Neural cell (in vitro differentiated cells): ENCODE results near the gene ATAD1.
"Not testable (repeated sequence)": the region's sequence is repeated elsewhere in the genome, so short reads cannot be mapped to it uniquely, and the experiment has no call there.

Experiments used
- CTCF ChIP-seq: fragments of 450-650 bp; IDR thresholded peaks from 2 replicates; pipeline ENCODE4 v1.5.1; 2014; ENCODE audit warnings: antibody characterized with exemption, mild to moderate bottlenecking, moderate library complexity; ENCODE audit not compliant: poor library complexity, severe bottlenecking
- EP300 ChIP-seq: fragments of 450-650 bp; conservative IDR thresholded peaks from 2 replicates; pipeline ENCODE4 v1.6.1; 2014; ENCODE audit warnings: antibody characterized with exemption, mild to moderate bottlenecking, moderate library complexity; ENCODE audit not compliant: poor library complexity, severe bottlenecking
- EZH2 ChIP-seq: fragments of 200-600, 300-800 bp; shearing (Covaris generic), sonication (generic); IDR thresholded peaks from 2 replicates; pipeline ENCODE4 v1.6.1; 2014; ENCODE audit warnings: antibody characterized with exemption, low read length, borderline replicate concordance, mild to moderate bottlenecking; ENCODE audit not compliant: insufficient read depth, poor library complexity, severe bottlenecking
- POLR2AphosphoS5 ChIP-seq: IDR thresholded peaks from 2 replicates; pipeline ENCODE4 v1.6.1; 2012
- RAD21 ChIP-seq: fragments of 450-650 bp; conservative IDR thresholded peaks from 2 replicates; pipeline ENCODE4 v1.6.1; 2014; ENCODE audit warnings: antibody characterized with exemption, mild to moderate bottlenecking, moderate library complexity
- REST ChIP-seq: IDR thresholded peaks from 2 replicates; pipeline ENCODE4 v1.6.1; 2012; ENCODE audit warnings: borderline replicate concordance
- SMC3 ChIP-seq: fragments of 450-650 bp; conservative IDR thresholded peaks from 2 replicates; pipeline ENCODE4 v1.6.1; 2014; ENCODE audit warnings: antibody characterized with exemption, mild to moderate bottlenecking, moderate library complexity; ENCODE audit not compliant: poor library complexity
- TAF1 ChIP-seq: IDR thresholded peaks from 2 replicates; pipeline ENCODE4 v1.6.1; 2012; ENCODE audit warnings: low read depth

GRCh38 chr10:87855665-87856064 is 37.6 kb upstream of the ATAD1 start:
- not testable (repeated sequence) for TF ChIP-seq CTCF, POLR2AphosphoS5, TAF1, EZH2, SMC3, EP300, RAD21, REST
